A549 treated with AZD9567 at 1 μM for 4 hours (cell line): Measurements from ENCODE around the gene GNPTAB. TPM values are rescaled to one million over a fixed set of nuclear protein-coding genes. Genes with fewer than 3 reads are reported as not detected.

Experiments used
- total RNA-seq: library from RNA; stranded (reverse); fragments of 200-300 nt; extraction: Qiagen RNA extraction; gene quantifications from 5 replicates; pipeline ENCODE4 v1.2.3, GENCODE V29; 2022; ENCODE audit not compliant: insufficient read depth

GNPTAB gene
- total RNA-seq: 11.1 to 17.1 TPM (median 13.6 TPM) in 5 replicates

DNA sequence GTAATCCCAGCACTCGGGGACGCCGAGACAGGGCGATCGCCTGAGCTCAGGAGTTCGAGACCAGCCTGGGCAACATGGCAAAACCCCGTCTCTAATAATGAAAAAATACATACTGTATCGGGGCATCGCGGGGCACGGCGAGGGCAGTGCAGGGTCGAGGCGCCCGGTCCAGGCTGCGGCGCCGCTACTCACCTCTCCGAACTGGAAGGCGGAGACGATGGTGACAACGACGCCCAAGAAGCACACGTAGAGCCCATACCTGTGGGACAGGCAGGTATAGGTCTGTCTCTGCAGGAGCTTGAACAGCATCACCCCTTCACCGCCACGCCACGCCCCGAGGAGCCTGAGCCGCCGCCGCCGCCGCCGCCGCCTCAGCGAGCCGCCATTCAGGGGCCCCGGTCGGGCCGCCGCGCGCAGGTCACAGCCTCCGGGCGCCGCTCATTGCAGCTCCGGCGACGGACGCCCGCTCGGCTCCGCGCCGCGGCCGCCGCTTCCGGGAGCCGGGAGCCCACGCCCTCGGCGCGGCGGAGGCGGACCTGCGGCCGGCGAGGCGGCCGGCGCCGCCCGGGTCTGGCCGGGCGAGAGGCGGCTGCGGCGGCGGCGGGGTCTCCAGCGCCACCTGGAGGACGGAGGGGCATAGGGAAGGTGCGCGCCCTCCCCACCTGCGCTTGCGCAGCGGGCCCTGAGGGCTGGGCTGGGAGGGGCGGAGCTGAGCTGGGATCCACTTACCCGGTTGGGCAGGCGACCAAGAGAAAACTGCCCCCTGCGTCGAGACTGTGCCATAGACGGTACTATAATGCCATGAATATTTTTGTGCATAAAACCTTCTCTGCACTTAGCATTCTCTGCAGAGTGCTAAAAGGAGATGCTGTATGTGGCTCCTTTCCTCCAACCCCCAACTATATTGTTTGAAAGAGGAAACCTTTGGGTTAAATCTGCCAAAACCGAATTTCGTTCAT, at the start of gene GNPTAB:
TSS of gene GNPTAB (minus strand) at position 593 of the 959 bp plus-strand sequence. CDS start at position 309, 284 bp downstream.

DNA sequence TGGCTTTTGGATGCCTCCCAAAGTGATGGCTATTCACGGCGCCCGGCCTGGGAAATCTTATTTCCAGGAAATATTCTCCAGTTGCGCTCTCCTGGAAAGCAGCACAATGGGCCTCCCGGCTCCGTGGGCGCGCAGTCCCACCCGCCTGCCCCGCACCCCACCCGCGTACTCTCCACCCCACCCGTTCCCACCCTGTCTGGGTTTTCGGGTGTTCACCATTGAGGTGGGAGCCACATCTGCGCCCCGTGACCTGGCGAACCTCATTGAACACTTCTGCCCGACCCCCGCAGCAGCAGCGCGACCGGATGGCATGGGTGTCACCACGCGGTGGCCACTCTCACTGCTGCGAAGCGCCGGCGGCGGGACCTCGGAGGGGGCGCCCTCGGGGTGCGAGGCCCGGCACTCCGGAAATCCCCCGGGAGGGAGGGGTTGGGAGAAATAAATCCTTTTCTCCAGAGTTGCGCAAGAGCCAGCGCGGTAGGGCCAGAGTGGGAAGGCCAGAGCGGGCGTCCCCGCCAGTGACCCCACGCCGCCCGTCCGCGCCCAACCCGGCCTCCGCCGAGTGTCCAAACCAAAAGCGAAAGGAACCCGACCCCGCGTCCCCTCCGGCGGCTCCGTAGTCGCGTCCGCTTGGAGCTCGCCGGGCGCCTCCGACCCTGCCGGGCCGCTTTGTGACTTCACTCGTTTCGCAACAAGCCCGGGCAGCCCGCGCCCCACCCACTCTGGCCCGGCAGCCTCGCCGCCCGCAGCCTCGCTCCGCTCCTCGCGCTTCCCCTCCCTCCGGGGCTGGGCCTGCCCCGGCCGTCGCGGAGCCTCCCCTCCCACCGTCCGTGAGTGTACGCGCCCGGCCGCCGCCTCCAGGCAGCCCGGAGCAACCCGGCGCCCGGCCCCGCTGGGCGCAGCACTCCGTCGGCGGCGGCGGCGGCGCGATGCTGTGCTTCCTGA, 46.4 kb upstream of the GNPTAB start, which contains the start of gene DRAM1:
TSS of gene DRAM1 (plus strand) at position 720 of the 945 bp plus-strand sequence. CDS start at position 930, 210 bp downstream.

DNA sequence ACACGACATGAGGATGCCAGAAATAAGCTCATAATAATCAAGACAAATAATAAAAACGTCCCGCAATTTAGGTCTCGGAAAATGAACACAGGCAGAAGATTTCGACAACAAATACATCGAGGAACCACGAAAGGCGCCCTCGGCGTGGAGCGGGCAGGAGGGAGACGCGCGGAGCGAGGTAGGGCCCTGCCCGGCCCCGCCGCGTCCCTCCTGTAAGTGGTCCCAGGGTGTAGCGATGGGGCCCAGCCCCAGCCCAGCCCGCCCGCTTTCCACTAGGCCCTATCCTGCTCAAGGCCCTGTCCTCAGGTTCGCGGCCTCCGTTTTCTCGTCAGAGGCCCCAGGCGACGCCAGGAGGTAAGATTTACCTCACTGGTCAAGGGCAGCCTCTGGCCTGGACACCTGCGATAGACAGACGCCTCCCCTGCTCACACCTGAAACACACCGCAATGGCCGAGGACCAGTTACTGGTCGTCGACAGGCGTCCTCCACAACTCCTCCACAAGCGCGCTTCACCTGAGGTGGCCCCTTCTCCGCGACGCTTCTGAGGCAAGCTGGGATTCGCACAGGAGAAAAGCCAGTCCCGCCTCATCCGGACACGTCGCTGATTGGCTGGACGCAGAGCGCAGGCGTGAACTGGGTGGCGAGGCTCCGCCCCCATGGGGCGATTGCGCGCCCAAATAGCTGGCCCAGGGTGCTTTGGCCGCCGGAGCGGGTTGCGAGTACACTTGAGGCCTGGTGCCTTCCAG, 91.7 kb downstream of the GNPTAB start, which contains the start of gene SYCP3:
TSS of gene SYCP3 (minus strand) at position 543 of the 746 bp plus-strand sequence. CDS start 1,527 bp downstream, outside the sequence.

DNA sequence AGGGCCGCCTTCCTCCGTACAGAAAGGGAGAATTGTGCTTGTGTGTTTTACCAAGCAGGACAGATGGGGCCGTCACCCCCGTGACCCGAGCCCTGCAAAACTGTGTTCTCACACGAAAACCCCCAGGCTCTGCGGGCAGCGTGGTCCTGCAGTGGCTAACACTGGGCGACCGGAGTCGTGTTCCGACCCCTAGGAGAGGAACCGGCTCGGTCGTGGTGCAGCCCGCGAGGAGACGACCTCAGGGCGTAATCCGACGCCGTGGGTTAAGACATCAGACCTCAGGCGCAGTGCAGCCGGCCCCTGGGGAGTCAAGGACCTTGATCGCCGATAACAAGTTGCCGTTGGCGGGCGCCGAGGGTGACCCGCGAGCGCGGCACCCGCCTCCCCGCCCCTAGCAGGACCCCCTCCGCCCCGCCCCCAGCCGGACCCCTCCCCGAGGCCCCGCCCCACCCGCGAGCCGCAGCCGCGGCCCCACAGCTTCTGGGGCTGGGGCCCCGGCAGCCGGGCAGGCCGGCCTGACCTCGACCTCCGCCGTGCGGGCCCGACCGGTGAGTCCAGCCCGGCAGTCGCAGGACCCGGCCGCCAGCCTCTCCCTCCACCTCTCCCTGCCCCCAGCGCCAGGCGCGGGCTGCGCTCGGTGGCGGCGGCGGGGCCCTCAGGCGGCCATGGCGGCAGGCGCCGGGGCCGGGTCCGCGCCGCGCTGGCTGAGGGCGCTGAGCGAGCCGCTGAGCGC, 133.4 kb downstream of the GNPTAB start, which contains the start of gene CHPT1:
TSS of gene CHPT1 (plus strand) at position 444 of the 733 bp plus-strand sequence. CDS start at position 666, 222 bp downstream.

Other genes with a start within 250 kb of the GNPTAB start
- not detected in 5 replicates for gene MYBPC1, start 236.0 kb downstream of the GNPTAB start, total RNA-seq
- gene CHPT1, start 133.3 kb downstream of the GNPTAB start, total RNA-seq: 35.7 to 72.6 TPM (median 67.1 TPM) in 5 replicates
- gene SYCP3, start 91.5 kb downstream of the GNPTAB start, total RNA-seq: 0.09 to 0.12 TPM in 2 of 5 replicates, not detected in the others
- gene DRAM1, start 46.6 kb upstream of the GNPTAB start, total RNA-seq: 16.8 to 21.3 TPM (median 18.8 TPM) in 5 replicates
- gene WASHC3, start 231.0 kb upstream of the GNPTAB start, total RNA-seq: 25.4 to 54.7 TPM (median 29.5 TPM) in 5 replicates